Omental fat pad (tissue), 4 donors: ENCODE measurements around the gene BEST4. TPM values are rescaled to one million over a fixed set of nuclear protein-coding genes. Genes with fewer than 3 reads are reported as not detected.
"Not testable (repeated sequence)": the region's sequence is repeated elsewhere in the genome, so short reads cannot be mapped to it uniquely, and the experiment has no call there.

Experiments
- ATAC-seq: fragments of 150-250 bp; one replicate; pipeline ENCODE4 v1.9.1; 2016; ENCODE audit warnings: mild to moderate bottlenecking, moderate library complexity; ENCODE audit not compliant: low FRiP score
- DNase-seq: peaks from one replicate; pipeline ENCODE4 v3.0.0-alpha.2; 2019; ENCODE audit warnings: low spot score
- total RNA-seq, 4 donors: library from RNA; depleted of rRNA; stranded (reverse); fragments of >200 nt; gene quantifications; one replicate each; pipeline ENCODE4 v1.1.0, GENCODE V29; 2016
- TF ChIP-seq, protein P1 (sequence below), 3 donors: fragments of 450-650 bp; IDR thresholded peaks; one replicate each; pipeline ENCODE4 v1.5.1; 2016 to 2017; ENCODE audit warnings: antibody characterized with exemption in 3 of 3, mild to moderate bottlenecking in 3 of 3, moderate library complexity in 2 of 3

The BEST4 gene
- total RNA-seq, 4 donors from 2014 or later: 0.24 TPM; not detected in 3

- no peak for DNase-seq
- no peak for ATAC-seq
- TF ChIP-seq, protein P1, sequence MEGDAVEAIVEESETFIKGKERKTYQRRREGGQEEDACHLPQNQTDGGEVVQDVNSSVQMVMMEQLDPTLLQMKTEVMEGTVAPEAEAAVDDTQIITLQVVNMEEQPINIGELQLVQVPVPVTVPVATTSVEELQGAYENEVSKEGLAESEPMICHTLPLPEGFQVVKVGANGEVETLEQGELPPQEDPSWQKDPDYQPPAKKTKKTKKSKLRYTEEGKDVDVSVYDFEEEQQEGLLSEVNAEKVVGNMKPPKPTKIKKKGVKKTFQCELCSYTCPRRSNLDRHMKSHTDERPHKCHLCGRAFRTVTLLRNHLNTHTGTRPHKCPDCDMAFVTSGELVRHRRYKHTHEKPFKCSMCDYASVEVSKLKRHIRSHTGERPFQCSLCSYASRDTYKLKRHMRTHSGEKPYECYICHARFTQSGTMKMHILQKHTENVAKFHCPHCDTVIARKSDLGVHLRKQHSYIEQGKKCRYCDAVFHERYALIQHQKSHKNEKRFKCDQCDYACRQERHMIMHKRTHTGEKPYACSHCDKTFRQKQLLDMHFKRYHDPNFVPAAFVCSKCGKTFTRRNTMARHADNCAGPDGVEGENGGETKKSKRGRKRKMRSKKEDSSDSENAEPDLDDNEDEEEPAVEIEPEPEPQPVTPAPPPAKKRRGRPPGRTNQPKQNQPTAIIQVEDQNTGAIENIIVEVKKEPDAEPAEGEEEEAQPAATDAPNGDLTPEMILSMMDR (IDR thresholded peaks at IDR 0.05): no peak
Measured at GRCh38 chr1:44817771-44818495, 30.0 kb upstream of the BEST4 start.

GRCh38 chr1:44817307-44817706 lies 29.3 kb upstream of the BEST4 start:
- ATAC-seq (no peak), DNase-seq (no peak)

GRCh38 chr1:44815926-44816325 lies 28.0 kb upstream of the BEST4 start:
- ATAC-seq, DNase-seq: not testable (repeated sequence)

More at GRCh38 chr1:44817307-44817706, 29.3 kb upstream of the BEST4 start:
- TF ChIP-seq, protein P1 (IDR thresholded peaks at IDR 0.05): no peak

GRCh38 chr1:44812822-44813543 lies 25.0 kb upstream of the BEST4 start:
- TF ChIP-seq, protein P1 (IDR thresholded peaks at IDR 0.05): no peak

DNA sequence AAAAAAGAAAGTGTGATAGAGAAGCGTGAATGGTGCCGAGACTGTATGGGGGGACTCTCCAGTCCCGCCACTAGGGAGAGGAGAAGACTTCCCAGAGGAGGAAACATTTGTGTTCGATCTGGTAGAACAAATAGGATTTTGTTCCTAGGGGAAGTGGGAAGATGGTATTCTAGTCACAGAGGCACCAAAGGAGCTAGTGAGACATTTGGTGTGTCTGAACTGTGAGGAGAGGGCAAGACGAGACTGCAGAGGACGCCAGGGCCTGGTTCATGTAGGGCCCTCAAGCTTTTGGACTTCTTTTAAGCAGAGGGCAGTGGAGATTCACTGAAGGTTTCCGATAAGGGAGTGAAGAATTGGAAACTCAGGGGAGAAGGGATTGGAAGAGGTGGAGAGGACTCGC lies 23.3 kb upstream of the BEST4 start:
- DNase-seq: no peak
- no peak for ATAC-seq
- TF ChIP-seq, protein P1 (IDR thresholded peaks at IDR 0.05): no peak

More at GRCh38 chr1:44812822-44813543, 25.0 kb upstream of the BEST4 start:
- ATAC-seq: no peak
- no peak for DNase-seq

- DNase-seq, ATAC-seq: not testable (repeated sequence)
Measured at GRCh38 chr1:44810762-44811105, 22.8 kb upstream of the BEST4 start.

DNA sequence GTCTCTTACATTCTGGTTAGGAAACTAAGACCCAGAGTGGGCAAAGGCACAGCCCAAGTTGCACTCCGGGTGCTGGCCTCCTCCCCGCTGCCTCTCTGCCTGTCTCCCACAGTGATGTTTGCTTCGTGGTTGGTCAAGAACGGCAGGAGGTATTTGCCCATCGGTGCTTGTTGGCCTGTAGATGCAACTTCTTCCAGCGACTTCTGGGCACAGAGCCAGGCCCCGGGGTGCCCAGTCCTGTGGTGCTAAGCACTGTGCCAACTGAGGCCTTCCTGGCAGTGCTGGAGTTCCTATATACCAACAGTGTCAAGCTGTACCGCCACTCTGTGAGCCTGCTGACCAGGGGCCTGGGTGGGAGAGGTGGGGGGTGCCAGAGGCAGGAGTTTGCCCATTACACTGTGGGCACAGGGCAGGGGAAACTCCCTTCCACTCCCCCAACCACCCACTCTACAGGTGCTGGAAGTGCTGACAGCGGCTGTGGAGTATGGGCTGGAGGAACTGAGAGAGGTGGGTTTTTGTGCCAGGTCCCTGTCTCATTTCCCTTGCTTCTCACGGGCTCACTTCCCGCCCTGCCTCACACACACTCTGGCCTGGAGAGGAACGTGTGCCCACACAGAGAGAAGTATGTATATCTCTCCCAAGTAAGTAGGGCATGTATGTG lies 22.3 kb upstream of the BEST4 start:
- TF ChIP-seq, protein P1 (IDR thresholded peaks at IDR 0.05): no peak
- ATAC-seq (no peak), DNase-seq (no peak)
